OCI-LY3 (cell line): ENCODE results near the gene SFTA2.

Experiments
- EZH2phosphoT487 ChIP-seq: fragments of 200-600 bp; shearing (Covaris generic); IDR thresholded peaks from 2 replicates; pipeline ENCODE4 v1.6.1; 2018; ENCODE audit warnings: antibody characterized with exemption, mixed run types, low read depth
- TF ChIP-seq, protein P1 (sequence below): fragments of 200-600, 300-600 bp; sonication (generic); IDR thresholded peaks from 2 replicates; pipeline ENCODE4 v1.5.1; 2014; ENCODE audit warnings: antibody characterized with exemption, low read length, low read depth

DNA sequence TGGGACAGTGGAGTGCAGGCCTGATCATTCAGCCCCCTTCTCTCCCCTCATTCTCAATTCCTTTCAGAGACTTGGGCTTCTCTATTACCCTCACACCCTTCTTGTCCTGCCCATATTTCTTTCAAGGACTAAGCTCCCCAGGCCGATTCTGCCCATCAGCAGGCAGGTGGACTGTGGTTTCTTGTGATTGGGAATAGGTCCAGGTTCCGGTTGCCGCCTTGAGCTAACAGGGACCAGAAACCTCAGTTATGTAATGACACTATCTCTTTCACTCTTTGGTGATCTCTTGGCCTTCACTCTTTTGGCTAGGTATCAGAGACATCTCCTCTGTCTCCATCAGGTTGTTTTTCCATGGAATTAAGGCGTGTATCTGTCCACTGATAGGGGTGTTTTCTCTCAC, 15.3 kb upstream of the SFTA2 start:
- TF ChIP-seq, protein P1, sequence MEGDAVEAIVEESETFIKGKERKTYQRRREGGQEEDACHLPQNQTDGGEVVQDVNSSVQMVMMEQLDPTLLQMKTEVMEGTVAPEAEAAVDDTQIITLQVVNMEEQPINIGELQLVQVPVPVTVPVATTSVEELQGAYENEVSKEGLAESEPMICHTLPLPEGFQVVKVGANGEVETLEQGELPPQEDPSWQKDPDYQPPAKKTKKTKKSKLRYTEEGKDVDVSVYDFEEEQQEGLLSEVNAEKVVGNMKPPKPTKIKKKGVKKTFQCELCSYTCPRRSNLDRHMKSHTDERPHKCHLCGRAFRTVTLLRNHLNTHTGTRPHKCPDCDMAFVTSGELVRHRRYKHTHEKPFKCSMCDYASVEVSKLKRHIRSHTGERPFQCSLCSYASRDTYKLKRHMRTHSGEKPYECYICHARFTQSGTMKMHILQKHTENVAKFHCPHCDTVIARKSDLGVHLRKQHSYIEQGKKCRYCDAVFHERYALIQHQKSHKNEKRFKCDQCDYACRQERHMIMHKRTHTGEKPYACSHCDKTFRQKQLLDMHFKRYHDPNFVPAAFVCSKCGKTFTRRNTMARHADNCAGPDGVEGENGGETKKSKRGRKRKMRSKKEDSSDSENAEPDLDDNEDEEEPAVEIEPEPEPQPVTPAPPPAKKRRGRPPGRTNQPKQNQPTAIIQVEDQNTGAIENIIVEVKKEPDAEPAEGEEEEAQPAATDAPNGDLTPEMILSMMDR, result no peak
- no peak for TF ChIP-seq EZH2phosphoT487
